Loucy (cell line): ENCODE data around the gene MICU1.

Experiments used
- H2AFZ ChIP-seq: fragments of 200-600 bp; sonication (generic); 2 replicates; pipeline ENCODE4 v1.6.0; 2016; ENCODE audit warnings: antibody characterized with exemption, mild to moderate bottlenecking, low read length, moderate library complexity
- H3F3A ChIP-seq: fragments of 200-600 bp; 2 replicates; pipeline ENCODE4 v1.6.0; 2016; ENCODE audit warnings: antibody characterized with exemption, low read depth, mild to moderate bottlenecking
- H3K27me3 ChIP-seq: fragments of 200-600 bp; sonication (generic); 2 replicates; pipeline ENCODE4 v1.6.1; 2014; ENCODE audit warnings: low read length, mild to moderate bottlenecking; ENCODE audit not compliant: insufficient read depth, poor library complexity, severe bottlenecking
- H3K36me3 ChIP-seq: fragments of 200-600 bp; sonication (generic); 2 replicates; pipeline ENCODE4 v1.6.1; 2016; ENCODE audit warnings: low read length; ENCODE audit not compliant: insufficient read depth
- H3K4me1 ChIP-seq: fragments of 200-600 bp; sonication (generic); 2 replicates; pipeline ENCODE4 v1.5.1; 2014; ENCODE audit warnings: low read length, mild to moderate bottlenecking; ENCODE audit not compliant: insufficient read depth, poor library complexity, severe bottlenecking
- H3K4me2 ChIP-seq: fragments of 200-600 bp; sonication (generic); 2 replicates; pipeline ENCODE4 v1.6.0; 2014; ENCODE audit warnings: antibody characterized with exemption, low read length, low read depth, mild to moderate bottlenecking; ENCODE audit not compliant: poor library complexity, severe bottlenecking
- H3K4me3 ChIP-seq: fragments of 200-600 bp; sonication (generic); 2 replicates; pipeline ENCODE4 v1.5.1; 2014; ENCODE audit warnings: low read length, mild to moderate bottlenecking, mixed read lengths; ENCODE audit not compliant: poor library complexity, severe bottlenecking
- H3K79me2 ChIP-seq: fragments of 200-600 bp; sonication (generic); 2 replicates; pipeline ENCODE4 v1.6.1; 2014; ENCODE audit warnings: low read length; ENCODE audit not compliant: insufficient read depth
- H3K9ac ChIP-seq: fragments of 200-600 bp; sonication (generic); 2 replicates; pipeline ENCODE4 v1.6.0; 2014; ENCODE audit warnings: mild to moderate bottlenecking, low read depth, low read length, moderate library complexity; ENCODE audit not compliant: poor library complexity, severe bottlenecking
- H3K9me2 ChIP-seq: fragments of 200-600 bp; sonication (generic); replicated peaks from 2 replicates; pipeline ENCODE4 v1.6.1; 2016; ENCODE audit warnings: low read depth, low read length, mixed read lengths
- H3K9me3 ChIP-seq: fragments of 200-600 bp; sonication (generic); 2 replicates; pipeline ENCODE4 v1.6.1; 2014; ENCODE audit warnings: mild to moderate bottlenecking, antibody characterized with exemption, low read length, low read depth; ENCODE audit not compliant: insufficient read depth
- H4K20me1 ChIP-seq: fragments of 200-600 bp; sonication (generic); 2 replicates; pipeline ENCODE4 v1.6.0; 2014; ENCODE audit warnings: antibody characterized with exemption, low read length, mild to moderate bottlenecking; ENCODE audit not compliant: insufficient read depth, poor library complexity, severe bottlenecking
- CTCF ChIP-seq: fragments of 200-600 bp; sonication (generic); conservative IDR thresholded peaks from 2 replicates; pipeline ENCODE4 v1.5.1; 2014; ENCODE audit warnings: mild to moderate bottlenecking, antibody characterized with exemption, low read length
- EZH2phosphoT487 ChIP-seq: fragments of 200-600 bp; IDR thresholded peaks from 2 replicates; pipeline ENCODE4 v1.6.1; 2018; ENCODE audit warnings: antibody characterized with exemption, mild to moderate bottlenecking, moderate library complexity, borderline replicate concordance

Gene MICU1

GRCh38 chr10:72417971-72418370, 207.9 kb downstream of the MICU1 start:
- Histone ChIP-seq H2AFZ (no peak overlapping the region), H3K79me2 (no peaks in the 10 kb centered on the region), H3K36me3 (peaks cover 11% of the 10 kb centered on the region; the same call in 1 of the 2 replicates), H3K27me3 (no peaks in the 10 kb centered on the region), H3F3A (no peaks in the 10 kb centered on the region), H4K20me1 (no peaks in the 10 kb centered on the region), H3K9ac (no peak overlapping the region), H3K4me2 (no peak overlapping the region), H3K4me1 (no peaks in the 10 kb centered on the region), H3K9me3 (peaks cover 4% of the 10 kb centered on the region; the same call in 1 of the 2 replicates), H3K9me2 (no peaks in the 10 kb centered on the region), H3K4me3 (no peak overlapping the region)
- TF ChIP-seq EZH2phosphoT487: no peak
- TF ChIP-seq CTCF: no peak

- no peaks in the 10 kb centered on the region for H3K27me3 ChIP-seq
- H3F3A ChIP-seq: no peaks in the 10 kb centered on the region
- no peaks in the 10 kb centered on the region for H3K9me2 ChIP-seq
- no peaks in the 10 kb centered on the region for H3K79me2 ChIP-seq
- H2AFZ ChIP-seq: no peak overlapping the region
- no peaks in the 10 kb centered on the region for H3K4me1 ChIP-seq
- no peak overlapping the region for H3K4me3 ChIP-seq
- no peak overlapping the region for H3K9ac ChIP-seq
- TF ChIP-seq CTCF (no peak), EZH2phosphoT487 (no peak)
- H3K9me3 ChIP-seq: peaks cover 4% of the 10 kb centered on the region; the same call in 1 of the 2 replicates
- no peak overlapping the region for H3K4me2 ChIP-seq
- no peaks in the 10 kb centered on the region for H4K20me1 ChIP-seq
- peaks cover 4% of the 10 kb centered on the region; the same call in 1 of the 2 replicates for H3K36me3 ChIP-seq
Measured at GRCh38 chr10:72416661-72417060, 209.2 kb downstream of the MICU1 start.

- H3F3A ChIP-seq: no peaks in the 10 kb centered on the region
- no peak overlapping the region for H3K9ac ChIP-seq
- H3K4me2 ChIP-seq: no peak overlapping the region
- no peak overlapping the region for H3K4me3 ChIP-seq
- TF ChIP-seq EZH2phosphoT487 (no peak), CTCF (no peak)
- peaks cover 4% of the 10 kb centered on the region; the same call in 1 of the 2 replicates for H3K9me3 ChIP-seq
- H3K27me3 ChIP-seq: no peaks in the 10 kb centered on the region
- H3K79me2 ChIP-seq: no peaks in the 10 kb centered on the region
- H3K9me2 ChIP-seq: no peaks in the 10 kb centered on the region
- H3K4me1 ChIP-seq: no peaks in the 10 kb centered on the region
- no peaks in the 10 kb centered on the region for H4K20me1 ChIP-seq
- H3K36me3 ChIP-seq: no peaks in the 10 kb centered on the region
- H2AFZ ChIP-seq: no peak overlapping the region
Measured at GRCh38 chr10:72414642-72415041, 211.2 kb downstream of the MICU1 start.
